K562 (cell line): ENCODE measurements around the gene NKG7. TPM values are rescaled to one million over a fixed set of nuclear protein-coding genes. Genes with fewer than 3 reads are reported as not detected.

Experiments
- ATAC-seq: fragments of 200-7000 bp; cut with Tn5 transposase; 3 replicates; pipeline ENCODE4 v1.9.1; 2020; ENCODE audit warnings: moderate library complexity
- BruUV-seq: library from RNA; stranded (reverse); fragments of 400-500 nt; replicated peaks from 2 replicates; lab custom pipeline; 2021; lab: Mats Ljungman, UMichigan
- CTCF ChIA-PET: fragments of 300-600 bp; formaldehyde crosslinking; extraction: SDS; loops from one replicate; lab custom pipeline; 2021; ENCODE audit warnings: low intra/inter-chr PET ratio; lab: Yijun Ruan, JAX
- POLR2A ChIA-PET: fragments of 300-600, 350-650 bp; sonication (Branson Sonifier 250); formaldehyde crosslinking; extraction: SDS; loops from one replicate; lab custom pipeline; 2021; ENCODE audit warnings: antibody characterized with exemption, inconsistent platforms; lab: Yijun Ruan, JAX
- DNase-seq, 4 experiments: peaks; one replicate each; pipeline versions ENCODE4 v3.0.0 to v3.0.0-alpha.2; 2011 to 2018; ENCODE audit warnings: low spot score in 3 of 4, mixed read lengths in 3 of 4; ENCODE audit errors: extremely low read depth in 1 of 4
- FAIRE-seq: peaks from 2 replicates; lab custom pipeline; 2011; peaks lifted over from hg19 to GRCh38; lab: Jason Lieb, UNC
- H2AFZ ChIP-seq: 2 replicates; pipeline ENCODE4 v1.6.0; 2011; ENCODE audit warnings: low read depth, low read length, control low read depth, inconsistent platforms
- H3K27ac ChIP-seq: fragments of 200-600 bp; 3 replicates; pipeline ENCODE4 v1.8.0; 2011; ENCODE audit warnings: low read depth, mild to moderate bottlenecking, control low read depth, inconsistent platforms, low read length, moderate library complexity, mixed read lengths; ENCODE audit errors: extremely low read depth
- H3K27me3 ChIP-seq, 2 experiments: fragments of 300-600 bp in 1 of 2; 2 replicates in 1 of 2; 3 replicates in 1 of 2; pipeline versions ENCODE4 v1.6.0 to v1.8.0; 2011; ENCODE audit warnings: inconsistent platforms in 2 of 2, low read length in 2 of 2, mild to moderate bottlenecking in 1 of 2, mixed read lengths in 1 of 2, moderate library complexity in 1 of 2; ENCODE audit not compliant: control insufficient read depth in 2 of 2, insufficient read depth in 2 of 2
- H3K36me3 ChIP-seq: fragments of 300-600 bp; 3 replicates; pipeline ENCODE4 v1.8.0; 2011; ENCODE audit warnings: mild to moderate bottlenecking, low read length, inconsistent platforms; ENCODE audit not compliant: control insufficient read depth, insufficient read depth
- H3K4me1 ChIP-seq, 2 experiments: fragments of 200-600 bp in 1 of 2; replicated peaks in 1 of 2; 2 replicates in 1 of 2; 3 replicates in 1 of 2; pipeline versions ENCODE4 v1.5.1 to v1.8.0; 2011; ENCODE audit warnings: inconsistent platforms in 2 of 2, low read length in 2 of 2, mild to moderate bottlenecking in 1 of 2, mixed read lengths in 1 of 2, moderate library complexity in 1 of 2; ENCODE audit not compliant: control insufficient read depth in 2 of 2, insufficient read depth in 2 of 2
- H3K4me2 ChIP-seq: 2 replicates; pipeline ENCODE4 v1.6.1; 2011; ENCODE audit warnings: low read length, control low read depth, inconsistent platforms, mixed read lengths; ENCODE audit not compliant: insufficient read depth
- H3K4me3 ChIP-seq: fragments of 200-600 bp; sonication (generic), shearing (Covaris generic); 2 replicates; pipeline ENCODE4 v1.5.1; 2016; ENCODE audit warnings: control low read depth, inconsistent platforms
- H3K79me2 ChIP-seq: fragments of 200-600 bp; 3 replicates; pipeline ENCODE4 v1.8.0; 2011; ENCODE audit warnings: low read length, inconsistent platforms; ENCODE audit not compliant: control insufficient read depth, insufficient read depth
- H3K9ac ChIP-seq, 2 experiments: 2 replicates each; pipeline versions ENCODE4 v1.6.0 to v1.6.1; 2011; ENCODE audit warnings: low read depth in 2 of 2, low read length in 2 of 2, control low read depth in 1 of 2, inconsistent platforms in 1 of 2, mild to moderate bottlenecking in 1 of 2, mixed read lengths in 1 of 2; ENCODE audit not compliant: insufficient read depth in 1 of 2
- H3K9me1 ChIP-seq: one replicate; pipeline ENCODE4 v1.6.0; 2011; ENCODE audit warnings: inconsistent platforms, mild to moderate bottlenecking, low read length, moderate library complexity; ENCODE audit not compliant: control insufficient read depth, insufficient read depth
- H3K9me3 ChIP-seq: replicated peaks from 2 replicates; pipeline ENCODE4 v1.5.1; 2011; ENCODE audit warnings: low read depth, low read length, inconsistent platforms; ENCODE audit not compliant: control insufficient read depth, insufficient read depth
- H4K20me1 ChIP-seq: replicated peaks from 2 replicates; pipeline ENCODE4 v1.6.1; 2011; ENCODE audit warnings: low read length, inconsistent platforms, mixed read lengths; ENCODE audit not compliant: control insufficient read depth, insufficient read depth
- ATF3 ChIP-seq, 2 experiments: fragments of 450-650 bp in 1 of 2; sonication (generic) in 1 of 2; formaldehyde crosslinking in 1 of 2; IDR thresholded peaks in 1 of 2; conservative IDR thresholded peaks in 1 of 2; 2 replicates each; pipeline versions ENCODE4 v1.6.1 to v1.8.1; 2016 to 2023; ENCODE audit warnings: mild to moderate bottlenecking in 2 of 2, moderate library complexity in 2 of 2, inconsistent platforms in 1 of 2, missing genetic modification reagents in 1 of 2
- ATF7 ChIP-seq: fragments of 450-650 bp; IDR thresholded peaks from 2 replicates; pipeline ENCODE4 v1.7.1; 2014; ENCODE audit warnings: mild to moderate bottlenecking, moderate library complexity
- E2F3 ChIP-seq: fragments of 250-450 bp; sonication (Bioruptor Pico); IDR thresholded peaks from 2 replicates; pipeline ENCODE4 v1.4.0; 2020; ENCODE audit warnings: mild to moderate bottlenecking
- HDAC1 ChIP-seq, 2 experiments: fragments of 450-650 bp; IDR thresholded peaks; 2 replicates each; pipeline ENCODE4 v1.6.1; 2016 to 2017; ENCODE audit warnings: inconsistent platforms in 1 of 2, mild to moderate bottlenecking in 1 of 2, moderate library complexity in 1 of 2
- HNRNPUL1 ChIP-seq: fragments of 200-400 bp; formaldehyde crosslinking; IDR thresholded peaks from 2 replicates; pipeline ENCODE4 v1.6.1; 2017; ENCODE audit warnings: low read length
- MBD2 ChIP-seq: sonication (generic); IDR thresholded peaks from 2 replicates; pipeline ENCODE4 v1.6.1; 2016; ENCODE audit warnings: low read depth, borderline replicate concordance
- MTA2 ChIP-seq: fragments of 450-650 bp; IDR thresholded peaks from 2 replicates; pipeline ENCODE4 v1.6.1; 2016; ENCODE audit warnings: low read depth
- SNAPC5 ChIP-seq: fragments of 250-450 bp; sonication (Bioruptor Pico); IDR thresholded peaks from 2 replicates; pipeline ENCODE4 v1.8.0; 2021; ENCODE audit warnings: moderate library complexity, mild to moderate bottlenecking, inconsistent platforms
- SUPT5H ChIP-seq: fragments of 450-650 bp; IDR thresholded peaks from 2 replicates; pipeline ENCODE4 v1.6.1; 2016
- ZNF512 ChIP-seq: IDR thresholded peaks from 2 replicates; pipeline ENCODE4 v1.6.1; 2016; ENCODE audit warnings: missing genetic modification characterization, missing compliant biosample characterization
- ZNF717 ChIP-seq: fragments of 250-450 bp; sonication (Bioruptor Pico); IDR thresholded peaks from 2 replicates; pipeline ENCODE4 v1.5.0; 2021
- ZSCAN32 ChIP-seq: fragments of 450-650 bp; formaldehyde crosslinking; IDR thresholded peaks from 2 replicates; pipeline ENCODE4 v1.4.0; 2020; ENCODE audit warnings: mild to moderate bottlenecking, moderate library complexity
- WGBS: fragments of 100-300 bp; shearing (Covaris generic); methylation state at CpG from one replicate; pipeline ENCODE4 v1.1.6; 2016; ENCODE audit warnings: low coverage, mixed read lengths; ENCODE audit not compliant: insufficient coverage; ENCODE audit errors: missing lambda C conversion rate; 5-methylcytosine and 5-hydroxymethylcytosine counted together
- in situ Hi-C: fragments of 300-500 bp; cut with MboI; formaldehyde crosslinking; loops from 4 replicates; pipeline ENCODE4 v1.15.0; 2018; ENCODE audit warnings: inconsistent platforms, mixed read lengths
- intact Hi-C: fragments of 100-400 bp; cut with micrococcal nuclease; formaldehyde crosslinking; loops from 2 replicates; pipeline ENCODE4 v1.14.2; 2022
- polyA plus RNA-seq, 8 experiments: library from polyadenylated mRNA; depleted of rRNA in 4 of 8; stranded (reverse) in 5 of 8; unstranded in 3 of 8; fragments of >200 nt; fragmentation: Nextera tagmentation in 2 of 8; fragmentation: Illumina TruSeq in 1 of 8; extraction: Ambion mirVana in 2 of 8; extraction: Trizol in 1 of 8; gene quantifications; 2 replicates each; pipeline versions ENCODE4 v1.2.1 to v1.2.3, GENCODE V29; 2011 to 2014; ENCODE audit warnings: inconsistent platforms in 1 of 8, missing spikeins in 1 of 8
- total RNA-seq, 7 experiments: library from RNA; depleted of rRNA in 6 of 7; stranded (reverse); fragments of >200 nt in 6 of 7; fragmentation: Illumina TruSeq in 2 of 7; extraction: Trizol in 2 of 7; gene quantifications; 2 replicates each; pipeline versions ENCODE4 v1.2.1 to v1.2.3, GENCODE V29; 2011 to 2021; ENCODE audit warnings: low replicate concordance in 1 of 7

The NKG7 gene
- total and polyA plus RNA-seq, 9 of the 15 experiments (the other 6 are each of a cell fraction or from before 2014, with no cell fraction given): 0.30 to 0.70 (median 0.51) TPM; not detected in 2

GRCh38 chr19:51324167-51324481, 48.3 kb downstream of the NKG7 start:
- H3K27ac ChIP-seq: no peak overlapping the region
- POLR2A ChIA-PET: interaction anchor here (0.8 kb wide), 1 partner anchor 66 kb away, joined by 3 read pairs; the partner anchor contains the start of gene C19orf84
- TF ChIP-seq ATF7 (no peak), ATF3 (IDR thresholded peaks at IDR 0.05) (no peak), ATF3 (CRISPR knock-in tag; conservative IDR thresholded peaks at IDR 0.05) (no peak), ZNF717 (CRISPR knock-in tag) (no peak), HNRNPUL1 (no peak), HDAC1 (IDR thresholded peaks at IDR 0.05) (no peak), SNAPC5 (CRISPR knock-in tag) (no peak), ZNF512 (no peak), MBD2 (no peak), SUPT5H (no peak), ZSCAN32 (CRISPR knock-in tag) (no peak), MTA2 (no peak), E2F3 (CRISPR knock-in tag) (no peak)
- TF ChIP-seq, all 486 proteins: peak for 0
- no peak for DNase-seq
- no peaks in the 10 kb centered on the region for H3K79me2 ChIP-seq
- BruUV-seq: no TSS peak
- H3K36me3 ChIP-seq: no peaks in the 10 kb centered on the region
- WGBS: 8% methylated on average over 6 of the region's 6 CpGs
- no peak overlapping the region for H2AFZ ChIP-seq
- CTCF ChIA-PET: no interaction called here
- peaks cover 4 to 40% of the 10 kb centered on the region in 2 experiments; a peak in 3 of 5 replicates for H3K4me1 ChIP-seq
- no peak for ATAC-seq
- no peak overlapping the region for H3K9ac ChIP-seq
- in situ Hi-C loops (no loop called here), intact Hi-C loops (no loop called here)
- no peaks in the 10 kb centered on the region for H3K9me1 ChIP-seq
- H3K4me3 ChIP-seq: no peak overlapping the region
- 0 out of 2 replicates have a peak, but pooled peaks cover under 1% of the 10 kb centered on the region for H4K20me1 ChIP-seq
- H3K27me3 ChIP-seq: peaks cover 29 to 59% of the 10 kb centered on the region in 2 experiments
- H3K4me2 ChIP-seq: no peak overlapping the region
- no peaks in the 10 kb centered on the region; the same call in 1 of the 2 replicates for H3K9me3 ChIP-seq
- FAIRE-seq: no peak
